GM12878 (cell line): Measurements from ENCODE around the gene TUNAR. TPM values are rescaled to one million over a fixed set of nuclear protein-coding genes. Genes with fewer than 3 reads are reported as not detected.

Experiments used
- ATAC-seq: fragments of 200-7000 bp; cut with Tn5 transposase; 3 replicates; pipeline ENCODE4 v1.9.1; 2020; ENCODE audit warnings: mild to moderate bottlenecking, moderate library complexity
- BruUV-seq: library from RNA; stranded (reverse); fragments of 400-500 nt; replicated peaks from 2 replicates; lab custom pipeline; 2021; lab: Mats Ljungman, UMichigan
- CTCF ChIA-PET: fragments of 300-600 bp; sonication (Branson Sonifier 250); formaldehyde crosslinking; extraction: SDS; loops from one replicate; lab custom pipeline; 2021; ENCODE audit warnings: inconsistent platforms; lab: Yijun Ruan, JAX
- POLR2A ChIA-PET: fragments of 350-600 bp; formaldehyde crosslinking; extraction: SDS; loops from one replicate; lab custom pipeline; 2021; ENCODE audit warnings: inconsistent platforms; lab: Charles Lee
- RAD21 ChIA-PET: fragments of 300-600 bp; sonication (Branson Sonifier 250); formaldehyde crosslinking; loops from one replicate; lab custom pipeline; 2023; ENCODE audit warnings: antibody characterized with exemption; ENCODE audit not compliant: unreplicated experiment; lab: Charles Lee
- SMC1A ChIA-PET: fragments of 300-600 bp; sonication (Branson Sonifier 250); formaldehyde crosslinking; loops from one replicate; lab custom pipeline; 2023; ENCODE audit not compliant: unreplicated experiment, uncharacterized antibody; lab: Charles Lee
- DNase-seq: peaks from one replicate; pipeline ENCODE4 v3.0.0-alpha.2; 2011; ENCODE audit warnings: low read depth, low spot score
- FAIRE-seq: peaks from 3 replicates; lab custom pipeline; 2011; peaks lifted over from hg19 to GRCh38; lab: Jason Lieb, UNC
- H2AFZ ChIP-seq: 2 replicates; pipeline ENCODE4 v1.6.0; 2011; ENCODE audit warnings: low read depth, low read length, control low read depth; ENCODE audit not compliant: control insufficient read depth
- H3K27ac ChIP-seq: 2 replicates; pipeline ENCODE4 v1.5.1; 2011; ENCODE audit warnings: control low read depth; ENCODE audit not compliant: control insufficient read depth, insufficient read depth
- H3K27me3 ChIP-seq, 2 experiments: replicated peaks in 1 of 2; 2 replicates each; pipeline versions ENCODE4 v1.6.0 to v1.6.1; 2011; ENCODE audit warnings: low read length in 1 of 2; ENCODE audit not compliant: control insufficient read depth in 2 of 2, insufficient read depth in 2 of 2
- H3K36me3 ChIP-seq, 2 experiments: 2 replicates each; pipeline ENCODE4 v1.5.1; 2011; ENCODE audit warnings: low read length in 1 of 2; ENCODE audit not compliant: control insufficient read depth in 2 of 2, insufficient read depth in 2 of 2
- H3K4me1 ChIP-seq: 2 replicates; pipeline ENCODE4 v1.6.1; 2011; ENCODE audit warnings: mild to moderate bottlenecking, low read length, moderate library complexity, mixed read lengths; ENCODE audit not compliant: control insufficient read depth, insufficient read depth
- H3K4me2 ChIP-seq: 2 replicates; pipeline ENCODE4 v1.6.0; 2011; ENCODE audit warnings: control low read depth; ENCODE audit not compliant: control insufficient read depth, insufficient read depth
- H3K4me3 ChIP-seq: fragments of 200-600 bp; sonication (generic); 2 replicates; pipeline ENCODE4 v1.5.1; 2016
- H3K79me2 ChIP-seq: 2 replicates; pipeline ENCODE4 v1.6.0; 2011; ENCODE audit warnings: low read length; ENCODE audit not compliant: control insufficient read depth, insufficient read depth
- H3K9ac ChIP-seq: 2 replicates; pipeline ENCODE4 v1.8.0; 2011; ENCODE audit warnings: low read length, control low read depth, mixed read lengths; ENCODE audit not compliant: control insufficient read depth, insufficient read depth
- H3K9me3 ChIP-seq: replicated peaks from 3 replicates; pipeline ENCODE4 v1.5.1; 2011; ENCODE audit warnings: mild to moderate bottlenecking, low read length; ENCODE audit not compliant: control insufficient read depth, insufficient read depth
- H4K20me1 ChIP-seq: 2 replicates; pipeline ENCODE4 v1.6.0; 2011; ENCODE audit not compliant: control insufficient read depth, insufficient read depth
- EP300 ChIP-seq, 2 experiments: fragments of 150-350 bp in 1 of 2; IDR thresholded peaks; 2 replicates each; pipeline ENCODE4 v1.6.1; 2011 to 2012; ENCODE audit warnings: low read depth in 2 of 2, low read length in 2 of 2, borderline replicate concordance in 1 of 2, improper control_type of control experiment in 1 of 2, inconsistent platforms in 1 of 2; ENCODE audit not compliant: control insufficient read depth in 1 of 2
- ESRRA ChIP-seq: IDR thresholded peaks from 2 replicates; pipeline ENCODE4 v1.6.1; 2012; ENCODE audit warnings: mild to moderate bottlenecking, low read length, improper control_type of control experiment
- HDAC6 ChIP-seq: fragments of 200-600 bp; sonication (generic); IDR thresholded peaks from one replicate; pipeline ENCODE4 v1.8.0; 2017; ENCODE audit warnings: antibody characterized with exemption; ENCODE audit not compliant: unreplicated experiment
- LARP7 ChIP-seq: fragments of 450-650 bp; IDR thresholded peaks from 2 replicates; pipeline ENCODE4 v1.6.1; 2017; ENCODE audit warnings: mild to moderate bottlenecking
- MYC ChIP-seq: IDR thresholded peaks from 2 replicates; pipeline ENCODE4 v1.6.1; 2011; ENCODE audit warnings: mild to moderate bottlenecking, low read length, moderate library complexity, inconsistent platforms; ENCODE audit not compliant: insufficient read depth, insufficient replicate concordance, insufficient read length, severe bottlenecking
- REST ChIP-seq: IDR thresholded peaks from 2 replicates; pipeline ENCODE4 v1.6.1; 2012; ENCODE audit warnings: mild to moderate bottlenecking, low read depth, low read length
- SIN3A ChIP-seq: IDR thresholded peaks from 2 replicates; pipeline ENCODE4 v1.6.1; 2012; ENCODE audit warnings: low read depth, low read length, improper control_type of control experiment
- SMC3 ChIP-seq: IDR thresholded peaks from 2 replicates; pipeline ENCODE4 v1.6.1; 2011; ENCODE audit warnings: low read length, improper control_type of control experiment, borderline replicate concordance
- SREBF1 ChIP-seq: IDR thresholded peaks from 2 replicates; pipeline ENCODE4 v1.6.1; 2012; ENCODE audit warnings: mild to moderate bottlenecking, low read length
- TARDBP ChIP-seq: IDR thresholded peaks from 2 replicates; pipeline ENCODE4 v1.6.1; 2016; ENCODE audit warnings: borderline replicate concordance
- WGBS: methylation state at CpG from one replicate; pipeline ENCODE4 v1.1.6; 2016; ENCODE audit warnings: low lambda C conversion rate; ENCODE audit not compliant: insufficient replicate concordance, insufficient coverage; ENCODE audit errors: missing lambda C conversion rate; 5-methylcytosine and 5-hydroxymethylcytosine counted together
- in situ Hi-C: fragments of 300-500 bp; cut with MboI; formaldehyde crosslinking; loops from 9 replicates; pipeline ENCODE4 v1.14.3; 2018; ENCODE audit warnings: mixed read lengths
- intact Hi-C: fragments of 100-400 bp; cut with micrococcal nuclease; formaldehyde crosslinking; loops from one replicate; pipeline ENCODE4 v1.14.2; 2022; ENCODE audit not compliant: unreplicated experiment
- polyA plus RNA-seq, 11 experiments: library from polyadenylated mRNA; depleted of rRNA in 4 of 11; unstranded in 6 of 11; stranded (reverse) in 5 of 11; fragments of >200 nt; fragmentation: Nextera tagmentation in 4 of 11; fragmentation: Illumina TruSeq in 1 of 11; extraction: Ambion mirVana in 4 of 11; extraction: Trizol in 1 of 11; gene quantifications; 1 replicate in 1 of 11; 2 replicates in 10 of 11; pipeline versions ENCODE4 v1.2.1 to v1.2.3, GENCODE V29; 2011 to 2016; ENCODE audit warnings: inconsistent platforms in 2 of 11, missing spikeins in 2 of 11, low read depth in 1 of 11
- total RNA-seq, 4 experiments: library from RNA; depleted of rRNA in 3 of 4; stranded (reverse); fragments of >200 nt in 3 of 4; fragmentation: Illumina TruSeq in 1 of 4; extraction: Trizol in 1 of 4; gene quantifications; 2 replicates each; pipeline versions ENCODE4 v1.2.1 to v1.2.3, GENCODE V29; 2013 to 2021

The TUNAR gene
- total and polyA plus RNA-seq, 10 of the 15 experiments (the other 5 are each of a cell fraction or from before 2014, with no cell fraction given) = 0.02 TPM; not detected in 9

GRCh38 chr14:95833429-95833828 lies 43.2 kb upstream of the TUNAR start:
- in situ Hi-C loops = no loop called here
- no peak for FAIRE-seq
- SMC1A ChIA-PET = no interaction called here

GRCh38 chr14:95834496-95834895 lies 42.1 kb upstream of the TUNAR start:
- Histone ChIP-seq H3K4me3 (no peak overlapping the region), H3K4me2 (no peak overlapping the region), H3K27me3 (no peaks in the 10 kb centered on the region; a peak in 1 of 4 replicates), H4K20me1 (no peaks in the 10 kb centered on the region), H3K79me2 (no peaks in the 10 kb centered on the region), H3K27ac (no peak overlapping the region), H3K9ac (no peak overlapping the region), H3K4me1 (no peaks in the 10 kb centered on the region), H3K36me3 (no peaks in the 10 kb centered on the region), H3K9me3 (no peaks in the 10 kb centered on the region), H2AFZ (no peak overlapping the region)
- 3% methylated on average over 2 of the region's 2 CpGs for WGBS
- DNase-seq (no peak), ATAC-seq (no peak), FAIRE-seq (no peak)
- in situ Hi-C loops (no loop called here), intact Hi-C loops (no loop called here)
- no TSS peak for BruUV-seq
- ChIA-PET SMC1A (no interaction called here), RAD21 (no interaction called here), POLR2A (no interaction called here), CTCF (no interaction called here)
- TF ChIP-seq EP300 (IDR thresholded peaks at IDR 0.05; ENCODE audit: borderline replicate concordance in 1 of 2, control insufficient read depth in 1 of 2, low read depth in 2 of 2, low read length in 2 of 2) (no peak), LARP7 (no peak), SMC3 (no peak), ESRRA (no peak), SIN3A (no peak), REST (no peak), HDAC6 (no peak), SREBF1 (no peak)

More at GRCh38 chr14:95833429-95833828, 43.2 kb upstream of the TUNAR start:
- H3K27me3 ChIP-seq = no peaks in the 10 kb centered on the region; a peak in 1 of 4 replicates
- no peaks in the 10 kb centered on the region for H4K20me1 ChIP-seq
- ChIA-PET POLR2A (no interaction called here), RAD21 (no interaction called here), CTCF (no interaction called here)
- H3K9ac ChIP-seq = no peak overlapping the region
- ATAC-seq = no peak
- intact Hi-C loops = no loop called here
- no peaks in the 10 kb centered on the region for H3K79me2 ChIP-seq
- WGBS = 28% methylated on average over 3 of the region's 3 CpGs
- no peaks in the 10 kb centered on the region for H3K36me3 ChIP-seq
- no peaks in the 10 kb centered on the region for H3K4me1 ChIP-seq
- no peaks in the 10 kb centered on the region for H3K9me3 ChIP-seq
- no peak for DNase-seq
- no TSS peak for BruUV-seq
- no peak overlapping the region for H3K4me3 ChIP-seq
- H3K27ac ChIP-seq = no peak overlapping the region
- H3K4me2 ChIP-seq = no peak overlapping the region
- TF ChIP-seq MYC (no peak), TARDBP (no peak)
- TF ChIP-seq, all 136 proteins: peak for 0
- H2AFZ ChIP-seq = no peak overlapping the region
